Measurements from ENCODE around the gene PHF24.

The PHF24 gene

DNA sequence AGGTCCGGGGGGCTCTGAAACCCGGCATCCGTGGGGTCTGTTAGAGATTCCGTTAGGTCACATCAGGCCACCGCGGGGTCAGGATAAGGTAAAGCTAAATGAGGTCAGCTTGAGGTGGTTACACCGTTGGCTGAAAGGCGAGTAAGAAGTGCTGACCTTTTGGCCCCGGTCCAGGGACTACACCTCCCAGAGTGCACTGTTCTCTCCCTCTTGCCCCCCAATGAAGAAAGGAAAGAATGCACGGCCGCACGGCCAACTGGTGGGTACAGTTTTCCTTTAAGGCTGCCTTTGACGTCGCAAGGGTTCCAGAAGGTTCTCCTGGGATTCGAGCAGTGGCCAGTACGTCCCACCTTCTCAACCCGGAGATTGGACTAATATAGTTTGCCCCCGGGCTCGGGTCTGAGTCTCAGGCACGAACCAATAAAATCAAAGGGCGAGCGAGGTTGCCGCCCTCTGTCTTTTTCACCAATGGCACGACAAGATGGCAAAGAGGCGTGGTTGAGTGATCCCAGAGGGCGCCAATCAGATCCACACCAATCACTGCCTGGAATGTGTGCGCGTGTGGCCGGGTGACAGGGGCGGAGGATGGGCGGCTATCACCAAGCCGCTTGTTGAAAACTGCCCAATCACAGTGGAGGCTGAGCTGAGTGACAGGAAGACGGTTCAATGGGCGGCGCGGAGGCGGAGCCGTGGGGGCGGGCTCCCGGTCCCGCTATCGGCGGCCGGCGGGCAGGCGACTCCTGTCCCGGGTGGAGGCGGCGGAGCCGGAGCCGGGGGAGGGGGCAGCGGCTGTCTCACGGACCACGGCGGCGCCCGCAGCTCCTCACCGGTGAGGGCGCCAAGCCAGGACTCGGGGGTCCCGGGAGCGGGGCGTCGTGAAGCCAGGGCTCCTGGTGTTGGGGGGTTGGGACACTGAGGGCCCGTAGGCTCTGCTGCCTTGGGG lies 31.2 kb downstream of the PHF24 start, which contains the start of gene DNAJB5:
Gene DNAJB5 (plus strand): TSS at position 743 of the 943 bp plus-strand sequence. CDS start 886 bp downstream, outside the sequence.
- POLR2A ChIA-PET = interaction anchor here (0.7 to 2.0 kb wide), 7 partner anchors 9 to 125 kb away, joined by 3 to 7 read pairs (median 5); partner anchors contain the start of gene VCP
- H3K36me3 ChIP-seq (ENCODE audit: control insufficient read depth in 2 of 2, insufficient read depth in 1 of 2, low read length in 2 of 2) = no peaks in the 10 kb centered on the region
- TF ChIP-seq ZNF302 (tag by site-specific recombination; IDR thresholded peaks at IDR 0.05; ENCODE audit: low read depth) = no peak
- peak; percentile 96 for TF ChIP-seq ZBTB20 (tag by site-specific recombination; IDR thresholded peaks at IDR 0.05)
- no peak for TF ChIP-seq HOXA7 (CRISPR knock-in tag; IDR thresholded peaks at IDR 0.05; ENCODE audit: borderline replicate concordance)
- TF ChIP-seq SETDB1 (IDR thresholded peaks at IDR 0.05; ENCODE audit: insufficient read length, low read length) = no peak
- TF ChIP-seq SP3 (tag by site-specific recombination; IDR thresholded peaks at IDR 0.05) = peak; percentile 93
- no peak for TF ChIP-seq ZNF157 (tag by site-specific recombination; IDR thresholded peaks at IDR 0.05)
- peak; percentile 69 for TF ChIP-seq ZNF341 (tag by site-specific recombination; IDR thresholded peaks at IDR 0.05; ENCODE audit: low read depth)
- TF ChIP-seq ZNF335 (tag by site-specific recombination; conservative IDR thresholded peaks at IDR 0.05) = peak; percentile 68
- TF ChIP-seq GLIS1 (tag by site-specific recombination; IDR thresholded peaks at IDR 0.05) = peak; percentile 27; the same call in 1 of the 2 replicates
- 0 out of 2 replicates have a peak, but pooled peaks have one; percentile 27 for TF ChIP-seq ZNF391 (tag by site-specific recombination; IDR thresholded peaks at IDR 0.05; ENCODE audit: borderline replicate concordance, low read depth)
- TF ChIP-seq ZNF146 (tag by site-specific recombination; IDR thresholded peaks at IDR 0.05) = no peak
- TF ChIP-seq ZNF311 (tag by site-specific recombination; IDR thresholded peaks at IDR 0.05; ENCODE audit: borderline replicate concordance) = no peak
- no peak for TF ChIP-seq ZNF223 (tag by site-specific recombination; IDR thresholded peaks at IDR 0.05)
- no peak for TF ChIP-seq ZNF548 (tag by site-specific recombination; IDR thresholded peaks at IDR 0.05)
- peak; percentile 83 for TF ChIP-seq ZXDB (tag by site-specific recombination; IDR thresholded peaks at IDR 0.05)
- TF ChIP-seq, protein P1, sequence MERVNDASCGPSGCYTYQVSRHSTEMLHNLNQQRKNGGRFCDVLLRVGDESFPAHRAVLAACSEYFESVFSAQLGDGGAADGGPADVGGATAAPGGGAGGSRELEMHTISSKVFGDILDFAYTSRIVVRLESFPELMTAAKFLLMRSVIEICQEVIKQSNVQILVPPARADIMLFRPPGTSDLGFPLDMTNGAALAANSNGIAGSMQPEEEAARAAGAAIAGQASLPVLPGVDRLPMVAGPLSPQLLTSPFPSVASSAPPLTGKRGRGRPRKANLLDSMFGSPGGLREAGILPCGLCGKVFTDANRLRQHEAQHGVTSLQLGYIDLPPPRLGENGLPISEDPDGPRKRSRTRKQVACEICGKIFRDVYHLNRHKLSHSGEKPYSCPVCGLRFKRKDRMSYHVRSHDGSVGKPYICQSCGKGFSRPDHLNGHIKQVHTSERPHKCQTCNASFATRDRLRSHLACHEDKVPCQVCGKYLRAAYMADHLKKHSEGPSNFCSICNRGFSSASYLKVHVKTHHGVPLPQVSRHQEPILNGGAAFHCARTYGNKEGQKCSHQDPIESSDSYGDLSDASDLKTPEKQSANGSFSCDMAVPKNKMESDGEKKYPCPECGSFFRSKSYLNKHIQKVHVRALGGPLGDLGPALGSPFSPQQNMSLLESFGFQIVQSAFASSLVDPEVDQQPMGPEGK (tag by site-specific recombination; IDR thresholded peaks at IDR 0.05) = peak; percentile 73
- TF ChIP-seq KLF7 (tag by site-specific recombination; IDR thresholded peaks at IDR 0.05; ENCODE audit: borderline replicate concordance) = no peak
- no peak for TF ChIP-seq ZNF174 (tag by site-specific recombination; IDR thresholded peaks at IDR 0.05)
- TF ChIP-seq ZNF24 (tag by site-specific recombination; IDR thresholded peaks at IDR 0.05) = no peak
- peak; percentile 57; the same call in 1 of the 2 replicates for TF ChIP-seq ZNF561 (tag by site-specific recombination; IDR thresholded peaks at IDR 0.05; ENCODE audit: borderline replicate concordance)
- TF ChIP-seq KLF1 (tag by site-specific recombination; IDR thresholded peaks at IDR 0.05) = peak; percentile 48; the same call in 1 of the 2 replicates
- no peak for TF ChIP-seq ZNF555 (tag by site-specific recombination; conservative IDR thresholded peaks at IDR 0.05)
- peak; percentile 51; the same call in 1 of the 2 replicates for TF ChIP-seq ZNF366 (tag by site-specific recombination; conservative IDR thresholded peaks at IDR 0.05)
- TF ChIP-seq ZNF837 (tag by site-specific recombination; IDR thresholded peaks at IDR 0.05) = no peak
- TF ChIP-seq KLF8 (tag by site-specific recombination; IDR thresholded peaks at IDR 0.05) = peak; percentile 95
- no peak for TF ChIP-seq FEZF1 (tag by site-specific recombination; IDR thresholded peaks at IDR 0.05)
- TF ChIP-seq ZSCAN23 (tag by site-specific recombination; IDR thresholded peaks at IDR 0.05) = no peak
- TF ChIP-seq, protein P2, sequence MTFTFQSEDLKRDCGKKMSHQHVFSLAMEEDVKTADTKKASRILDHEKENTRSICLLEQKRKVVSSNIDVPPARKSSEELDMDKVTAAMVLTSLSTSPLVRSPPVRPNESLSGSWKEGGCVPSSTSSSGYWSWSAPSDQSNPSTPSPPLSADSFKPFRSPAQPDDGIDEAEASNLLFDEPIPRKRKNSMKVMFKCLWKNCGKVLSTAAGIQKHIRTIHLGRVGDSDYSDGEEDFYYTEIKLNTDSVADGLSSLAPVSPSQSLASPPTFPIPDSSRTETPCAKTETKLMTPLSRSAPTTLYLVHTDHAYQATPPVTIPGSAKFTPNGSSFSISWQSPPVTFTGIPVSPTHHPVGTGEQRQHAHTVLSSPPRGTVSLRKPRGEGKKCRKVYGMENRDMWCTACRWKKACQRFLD (tag by site-specific recombination; IDR thresholded peaks at IDR 0.05) = no peak
- no peak for TF ChIP-seq ZNF747 (tag by site-specific recombination; IDR thresholded peaks at IDR 0.05)
- no peak for TF ChIP-seq ZNF664 (tag by site-specific recombination; IDR thresholded peaks at IDR 0.05)
- peak; percentile 54; the same call in 1 of the 2 replicates for TF ChIP-seq KLF16 (tag by site-specific recombination; IDR thresholded peaks at IDR 0.05)
- no peak for TF ChIP-seq MEIS1 (CRISPR knock-in tag; IDR thresholded peaks at IDR 0.05; ENCODE audit: borderline replicate concordance)
- TF ChIP-seq ZNF423 (tag by site-specific recombination; IDR thresholded peaks at IDR 0.05) = no peak
- no peak for TF ChIP-seq ZNF768 (tag by site-specific recombination; IDR thresholded peaks at IDR 0.05)
- TF ChIP-seq ZNF426 (tag by site-specific recombination; IDR thresholded peaks at IDR 0.05) = no peak
- TF ChIP-seq BCL11A (tag by site-specific recombination; IDR thresholded peaks at IDR 0.05; ENCODE audit: low read depth) = no peak
- TF ChIP-seq ZNF571 (tag by site-specific recombination; IDR thresholded peaks at IDR 0.05) = no peak
- TF ChIP-seq GLI2 (tag by site-specific recombination; IDR thresholded peaks at IDR 0.05; ENCODE audit: borderline replicate concordance, low read depth) = no peak

More for the DNA sequence above, 31.2 kb downstream of the PHF24 start, which contains the start of gene DNAJB5:
- Histone ChIP-seq H3K27ac (ENCODE audit: extremely low read depth, low read depth, low read length) (no peak within 1 kb of the TSS; the same call in 1 of the 2 replicates), H3K4me3 (ENCODE audit: low read depth, low read length) (peak within 1 kb of the TSS; percentile 76), H3K4me1 (ENCODE audit: control insufficient read depth, insufficient read depth, low read length) (peaks cover 2% of the 10 kb centered on the region; the same call in 1 of the 2 replicates), H3K9me3 (ENCODE audit: control insufficient read depth, insufficient read depth, low read depth, low read length) (no peaks in the 10 kb centered on the region)
- CTCF ChIA-PET = interaction anchor here (0.6 to 8.5 kb wide), 5 partner anchors 39 to 565 kb away, joined by 3 to 116 read pairs (median 4); no protein-coding TSS in a partner anchor
